ENCODE results near the gene SPATA25. TPM values are rescaled to one million over a fixed set of nuclear protein-coding genes. Genes with fewer than 3 reads are reported as not detected.

SPATA25 gene
- polyA plus RNA-seq, 1 donor = 17.3 TPM

DNA sequence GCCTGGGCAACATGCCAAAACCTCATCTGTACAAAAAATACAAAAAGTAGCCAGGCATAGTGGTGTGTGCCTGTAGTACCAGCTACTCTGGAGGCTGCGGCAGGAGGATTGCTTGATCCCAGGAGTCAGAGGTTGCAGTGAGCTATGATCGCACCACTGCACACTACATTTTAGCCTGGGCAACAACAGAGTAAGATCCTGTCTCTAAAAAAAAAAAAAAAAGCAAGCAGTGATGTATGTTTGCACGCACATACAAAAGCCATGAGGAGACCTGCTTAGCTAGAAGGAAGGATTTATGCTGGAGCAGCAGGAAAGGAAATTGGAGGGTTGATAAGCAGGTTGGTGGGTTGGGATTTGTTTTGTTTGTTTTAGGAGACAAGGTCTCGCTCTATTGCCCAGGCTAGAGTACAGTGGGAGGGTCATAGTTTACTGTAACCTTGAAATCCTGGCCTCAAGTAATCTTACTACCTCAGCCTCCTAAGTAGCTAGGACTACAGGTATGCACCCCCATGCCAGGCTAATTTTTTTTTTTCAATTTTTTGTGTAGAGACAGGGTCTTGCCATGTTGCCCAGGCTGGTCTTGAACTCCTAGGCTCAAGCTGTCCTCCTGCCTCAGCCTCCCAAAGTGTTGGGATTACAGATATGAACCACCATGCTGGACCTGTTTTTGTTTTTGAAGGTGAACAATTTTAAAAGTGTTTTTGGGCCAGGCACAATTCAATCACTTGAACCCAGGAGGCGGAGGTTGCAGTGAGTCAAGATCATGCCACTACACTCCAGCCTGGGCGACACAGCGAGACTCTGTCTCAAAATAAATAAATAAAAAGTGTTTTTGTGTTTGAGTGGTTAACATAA lies 26.0 kb downstream of the SPATA25 start:
- 71% methylated on average over 3 of the region's 7 CpGs for WGBS (ENCODE audit: insufficient coverage, low lambda C conversion rate)
- DNase-seq = peak in 1 of 2 donors; percentile 46
- peaks cover 29% of the 10 kb centered on the region for H3K4me1 ChIP-seq (ENCODE audit: control insufficient read depth, insufficient read depth, low read length)

GRCh38 chr20:45860560-45861220 lies 26.7 kb downstream of the SPATA25 start:
- DNase-seq = no peak
- H3K27ac ChIP-seq (ENCODE audit: low read length) = no peak overlapping the region
- H3K9me3 ChIP-seq (ENCODE audit: control insufficient read depth, low read depth, low read length) = no peaks in the 10 kb centered on the region
- no peaks in the 10 kb centered on the region for H3K27me3 ChIP-seq (ENCODE audit: control insufficient read depth, insufficient read depth, low read length)
- peaks cover 37% of the 10 kb centered on the region for H3K4me1 ChIP-seq (ENCODE audit: control insufficient read depth, insufficient read depth, low read length)
- no CpG with 5 or more reads among the region's 7 CpGs for WGBS (ENCODE audit: insufficient coverage, low lambda C conversion rate)
- no peaks in the 10 kb centered on the region for H3K36me3 ChIP-seq (ENCODE audit: control insufficient read depth, insufficient read depth, low read length)
- H3K4me3 ChIP-seq (ENCODE audit: low read length) = no peak overlapping the region

More for the DNA sequence above, 26.0 kb downstream of the SPATA25 start:
- Histone ChIP-seq H3K9me3 (ENCODE audit: control insufficient read depth, low read depth, low read length) (no peaks in the 10 kb centered on the region), H3K27me3 (ENCODE audit: control insufficient read depth, insufficient read depth, low read length) (no peaks in the 10 kb centered on the region), H3K4me3 (ENCODE audit: low read length) (no peak overlapping the region), H3K36me3 (ENCODE audit: control insufficient read depth, insufficient read depth, low read length) (no peaks in the 10 kb centered on the region), H3K27ac (ENCODE audit: low read length) (no peak overlapping the region)

DNA sequence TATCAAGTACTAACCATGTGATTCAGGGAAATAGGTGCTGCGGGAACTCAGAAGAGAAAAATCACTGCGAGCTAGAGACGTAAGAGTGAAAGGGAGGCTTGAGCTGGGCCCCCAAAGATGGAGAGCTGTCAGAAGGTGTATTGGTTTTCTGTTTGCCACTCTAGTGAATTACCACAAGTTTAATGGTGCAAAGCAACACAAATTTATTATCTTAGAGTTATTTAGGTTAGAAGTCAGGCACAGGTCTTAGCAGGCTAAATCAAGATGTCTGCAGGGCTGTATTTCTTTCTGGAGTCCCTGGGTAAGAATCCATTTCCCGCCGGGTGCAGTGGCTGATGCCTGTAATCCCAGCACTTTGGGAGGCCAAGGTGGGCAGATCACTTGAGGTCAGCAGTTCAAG lies 27.5 kb downstream of the SPATA25 start:
- no peaks in the 10 kb centered on the region for H3K9me3 ChIP-seq (ENCODE audit: control insufficient read depth, low read depth, low read length)
- H3K27ac ChIP-seq (ENCODE audit: low read length) = no peak overlapping the region
- peaks cover 3% of the 10 kb centered on the region for H3K36me3 ChIP-seq (ENCODE audit: control insufficient read depth, insufficient read depth, low read length)
- peaks cover 38% of the 10 kb centered on the region for H3K4me1 ChIP-seq (ENCODE audit: control insufficient read depth, insufficient read depth, low read length)
- no peak for DNase-seq
- H3K27me3 ChIP-seq (ENCODE audit: control insufficient read depth, insufficient read depth, low read length) = no peaks in the 10 kb centered on the region
- WGBS (ENCODE audit: insufficient coverage, low lambda C conversion rate) = no CpG with 5 or more reads among the region's 5 CpGs
- H3K4me3 ChIP-seq (ENCODE audit: low read length) = no peak overlapping the region

DNA sequence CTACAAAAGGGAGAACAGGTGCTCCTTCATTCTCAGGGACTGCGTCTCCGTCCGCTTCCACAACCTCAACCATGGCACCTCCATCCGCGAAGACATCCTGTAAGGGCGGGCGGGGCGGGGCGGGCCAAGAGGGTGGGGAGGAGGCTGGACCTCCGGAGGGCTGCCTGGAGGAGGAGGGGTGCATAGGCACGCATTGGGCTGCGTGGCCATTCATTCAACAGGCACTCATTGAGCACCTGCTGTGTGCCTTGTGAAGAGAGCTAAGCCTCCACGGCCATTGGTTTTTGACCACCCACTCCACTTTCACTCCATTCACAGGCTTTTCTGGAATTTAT lies 29.6 kb downstream of the SPATA25 start:
- Histone ChIP-seq H3K36me3 (ENCODE audit: control insufficient read depth, insufficient read depth, low read length) (peaks cover 15% of the 10 kb centered on the region), H3K4me3 (ENCODE audit: low read length) (peak overlapping the region; percentile 78), H3K9me3 (ENCODE audit: control insufficient read depth, low read depth, low read length) (no peaks in the 10 kb centered on the region), H3K4me1 (ENCODE audit: control insufficient read depth, insufficient read depth, low read length) (peaks cover 28% of the 10 kb centered on the region), H3K27me3 (ENCODE audit: control insufficient read depth, insufficient read depth, low read length) (no peaks in the 10 kb centered on the region), H3K27ac (ENCODE audit: low read length) (peak overlapping the region; percentile 83)
- no CpG with 5 or more reads among the region's 13 CpGs for WGBS (ENCODE audit: insufficient coverage, low lambda C conversion rate)
- no peak for DNase-seq

GRCh38 chr20:45857114-45857881 lies 30.1 kb downstream of the SPATA25 start, which contains the start of the genes ACOT8 and ZSWIM3:
ACOT8 (minus strand) TSS chr20:45857392; CDS start chr20:45857315, 77 bp downstream.
ZSWIM3 (plus strand) TSS chr20:45857614; CDS start chr20:45857826, 212 bp downstream.
- DNase-seq = peak; percentile 99 to 100
- WGBS (ENCODE audit: insufficient coverage, low lambda C conversion rate) = no CpG with 5 or more reads among the region's 36 CpGs
- Histone ChIP-seq H3K27me3 (ENCODE audit: control insufficient read depth, insufficient read depth, low read length) (no peaks in the 10 kb centered on the region), H3K4me3 (ENCODE audit: low read length) (peak within 1 kb of the TSS; percentile 78), H3K4me1 (ENCODE audit: control insufficient read depth, insufficient read depth, low read length) (peaks cover 28% of the 10 kb centered on the region), H3K9me3 (ENCODE audit: control insufficient read depth, low read depth, low read length) (no peaks in the 10 kb centered on the region), H3K36me3 (ENCODE audit: control insufficient read depth, insufficient read depth, low read length) (peaks cover 15% of the 10 kb centered on the region), H3K27ac (ENCODE audit: low read length) (peak within 1 kb of the TSS; percentile 83)

DNA sequence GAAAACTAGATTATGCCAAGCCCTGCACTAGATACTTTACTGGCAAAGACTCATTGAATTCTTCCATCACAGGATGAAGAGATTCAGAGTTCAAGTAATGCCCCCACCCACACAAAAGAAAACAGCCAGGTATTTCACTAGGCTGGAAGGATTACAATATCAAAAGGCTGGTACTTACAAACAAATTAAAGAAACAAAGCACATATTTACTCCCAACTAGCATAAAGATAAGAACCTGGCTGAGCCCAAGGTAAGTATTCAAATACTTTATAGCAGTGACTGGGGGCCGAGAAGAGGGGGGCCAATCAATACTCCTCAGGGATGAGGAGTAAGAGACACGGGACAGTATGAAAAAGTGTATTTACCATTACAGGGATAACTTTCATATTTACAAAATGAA lies 33.9 kb downstream of the SPATA25 start:
- Histone ChIP-seq H3K9me3 (ENCODE audit: control insufficient read depth, low read depth, low read length) (no peaks in the 10 kb centered on the region), H3K27me3 (ENCODE audit: control insufficient read depth, insufficient read depth, low read length) (no peaks in the 10 kb centered on the region), H3K27ac (ENCODE audit: low read length) (no peak overlapping the region), H3K4me3 (ENCODE audit: low read length) (no peak overlapping the region), H3K36me3 (ENCODE audit: control insufficient read depth, insufficient read depth, low read length) (peaks cover 17% of the 10 kb centered on the region), H3K4me1 (ENCODE audit: control insufficient read depth, insufficient read depth, low read length) (peaks cover 25% of the 10 kb centered on the region)
- DNase-seq = no peak
- WGBS (ENCODE audit: insufficient coverage, low lambda C conversion rate) = no CpG with 5 or more reads among the region's 2 CpGs

DNA sequence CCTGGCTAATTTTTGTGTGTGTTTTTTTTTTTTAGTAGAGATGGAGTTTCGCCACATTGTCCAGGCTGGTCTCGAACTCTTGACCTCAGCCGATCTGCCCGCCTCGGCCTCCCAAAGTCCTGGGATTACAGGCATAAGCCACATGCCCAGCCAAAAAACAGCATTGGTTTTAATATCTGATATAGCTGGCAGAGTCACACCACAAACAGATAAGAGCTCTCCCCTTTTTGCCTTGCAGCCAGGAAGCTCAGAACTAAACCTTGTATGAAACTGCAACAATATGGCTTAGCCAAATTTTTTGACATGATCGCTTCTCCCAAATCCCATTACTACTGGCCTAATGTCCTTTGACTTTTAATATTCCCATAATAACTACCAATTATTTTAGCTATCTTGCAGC lies 35.1 kb downstream of the SPATA25 start:
- WGBS (ENCODE audit: insufficient coverage, low lambda C conversion rate) = 100% methylated on average over 1 of the region's 6 CpGs
- no peak overlapping the region for H3K4me3 ChIP-seq (ENCODE audit: low read length)
- H3K4me1 ChIP-seq (ENCODE audit: control insufficient read depth, insufficient read depth, low read length) = peaks cover 19% of the 10 kb centered on the region
- no peak for DNase-seq
- H3K27me3 ChIP-seq (ENCODE audit: control insufficient read depth, insufficient read depth, low read length) = no peaks in the 10 kb centered on the region
- no peaks in the 10 kb centered on the region for H3K9me3 ChIP-seq (ENCODE audit: control insufficient read depth, low read depth, low read length)
- H3K27ac ChIP-seq (ENCODE audit: low read length) = no peak overlapping the region
- H3K36me3 ChIP-seq (ENCODE audit: control insufficient read depth, insufficient read depth, low read length) = peaks cover 26% of the 10 kb centered on the region

- H3K9me3 ChIP-seq (ENCODE audit: control insufficient read depth, low read depth, low read length) = no peaks in the 10 kb centered on the region
- DNase-seq = no peak
- peak overlapping the region; percentile 53 for H3K27ac ChIP-seq (ENCODE audit: low read length)
- no peak overlapping the region for H3K4me3 ChIP-seq (ENCODE audit: low read length)
- no peaks in the 10 kb centered on the region for H3K27me3 ChIP-seq (ENCODE audit: control insufficient read depth, insufficient read depth, low read length)
- peaks cover 19% of the 10 kb centered on the region for H3K4me1 ChIP-seq (ENCODE audit: control insufficient read depth, insufficient read depth, low read length)
- H3K36me3 ChIP-seq (ENCODE audit: control insufficient read depth, insufficient read depth, low read length) = peaks cover 34% of the 10 kb centered on the region
These were observed 35.9 kb downstream of the SPATA25 start for GRCh38 chr20:45851501-45851900.

DNA sequence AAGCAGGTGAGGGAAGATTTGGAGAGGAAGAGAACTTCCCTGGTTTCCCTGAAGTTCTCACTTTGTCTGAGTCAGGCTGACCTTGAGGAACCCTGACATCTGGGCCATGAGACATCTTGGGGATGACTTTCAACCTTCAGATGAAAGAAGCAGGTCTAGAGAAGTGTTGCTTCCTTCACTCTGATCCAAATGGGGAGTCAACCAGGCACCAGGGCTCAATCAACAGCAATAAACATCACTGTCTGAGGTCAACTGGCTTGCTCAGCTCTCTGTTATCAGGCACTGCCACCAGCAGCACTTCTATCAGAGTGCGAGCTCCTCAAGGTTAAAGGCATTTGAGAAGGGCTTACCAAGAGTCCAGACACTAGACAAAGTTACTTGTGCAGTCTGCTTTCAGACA lies 36.5 kb downstream of the SPATA25 start:
- H3K36me3 ChIP-seq (ENCODE audit: control insufficient read depth, insufficient read depth, low read length) = peaks cover 39% of the 10 kb centered on the region
- no CpG with 5 or more reads among the region's 1 CpG for WGBS (ENCODE audit: insufficient coverage, low lambda C conversion rate)
- peak; percentile 59 to 73 for DNase-seq

DNA sequence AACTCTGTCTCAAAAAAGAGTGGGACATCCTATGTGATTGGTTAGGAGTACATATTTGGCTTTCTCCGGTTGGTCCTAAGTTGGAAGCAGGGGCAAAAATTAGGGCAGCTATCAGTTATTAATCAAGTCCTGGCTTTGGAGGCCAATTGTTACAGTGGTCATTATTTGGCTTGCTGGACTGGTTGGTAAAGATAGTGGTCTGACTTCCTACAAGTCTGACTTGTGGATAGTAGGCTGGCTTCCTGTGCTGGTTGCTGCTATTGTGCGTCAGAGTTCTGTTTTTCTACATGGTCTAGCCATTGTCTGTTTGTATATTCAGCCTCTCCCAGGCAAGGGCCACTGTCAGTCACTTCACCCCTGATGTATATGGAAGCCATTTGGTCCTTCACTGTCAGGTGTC lies 37.2 kb downstream of the SPATA25 start:
- Histone ChIP-seq H3K27me3 (ENCODE audit: control insufficient read depth, insufficient read depth, low read length) (no peaks in the 10 kb centered on the region), H3K4me1 (ENCODE audit: control insufficient read depth, insufficient read depth, low read length) (peaks cover 11% of the 10 kb centered on the region), H3K27ac (ENCODE audit: low read length) (peak overlapping the region; percentile 19), H3K4me3 (ENCODE audit: low read length) (no peak overlapping the region), H3K9me3 (ENCODE audit: control insufficient read depth, low read depth, low read length) (no peaks in the 10 kb centered on the region), H3K36me3 (ENCODE audit: control insufficient read depth, insufficient read depth, low read length) (peaks cover 44% of the 10 kb centered on the region)
- no peak for DNase-seq
- no CpG with 5 or more reads among the region's 2 CpGs for WGBS (ENCODE audit: insufficient coverage, low lambda C conversion rate)

More for the DNA sequence above, 36.5 kb downstream of the SPATA25 start:
- peak overlapping the region; percentile 53 for H3K27ac ChIP-seq (ENCODE audit: low read length)
- no peaks in the 10 kb centered on the region for H3K9me3 ChIP-seq (ENCODE audit: control insufficient read depth, low read depth, low read length)
- no peak overlapping the region for H3K4me3 ChIP-seq (ENCODE audit: low read length)
- H3K27me3 ChIP-seq (ENCODE audit: control insufficient read depth, insufficient read depth, low read length) = no peaks in the 10 kb centered on the region
- peaks cover 13% of the 10 kb centered on the region for H3K4me1 ChIP-seq (ENCODE audit: control insufficient read depth, insufficient read depth, low read length)

Measured in large intestine (tissue), 3 donors.